NT2/D1 (cell line): ENCODE data around the gene DCDC2.

Experiments
- YY1 ChIP-seq: IDR thresholded peaks from 2 replicates; pipeline ENCODE4 v1.6.1; 2011; ENCODE audit not compliant: insufficient read length, insufficient read depth
- ZNF274 ChIP-seq: IDR thresholded peaks from 2 replicates; pipeline ENCODE4 v1.6.1; 2011; ENCODE audit warnings: mild to moderate bottlenecking, low read depth, low read length

GRCh38 chr6:24325978-24326377 is 31.9 kb downstream of the DCDC2 start:
- TF ChIP-seq ZNF274 (no peak), YY1 (no peak)
